ENCODE results near the gene ASIC4.

DNA sequence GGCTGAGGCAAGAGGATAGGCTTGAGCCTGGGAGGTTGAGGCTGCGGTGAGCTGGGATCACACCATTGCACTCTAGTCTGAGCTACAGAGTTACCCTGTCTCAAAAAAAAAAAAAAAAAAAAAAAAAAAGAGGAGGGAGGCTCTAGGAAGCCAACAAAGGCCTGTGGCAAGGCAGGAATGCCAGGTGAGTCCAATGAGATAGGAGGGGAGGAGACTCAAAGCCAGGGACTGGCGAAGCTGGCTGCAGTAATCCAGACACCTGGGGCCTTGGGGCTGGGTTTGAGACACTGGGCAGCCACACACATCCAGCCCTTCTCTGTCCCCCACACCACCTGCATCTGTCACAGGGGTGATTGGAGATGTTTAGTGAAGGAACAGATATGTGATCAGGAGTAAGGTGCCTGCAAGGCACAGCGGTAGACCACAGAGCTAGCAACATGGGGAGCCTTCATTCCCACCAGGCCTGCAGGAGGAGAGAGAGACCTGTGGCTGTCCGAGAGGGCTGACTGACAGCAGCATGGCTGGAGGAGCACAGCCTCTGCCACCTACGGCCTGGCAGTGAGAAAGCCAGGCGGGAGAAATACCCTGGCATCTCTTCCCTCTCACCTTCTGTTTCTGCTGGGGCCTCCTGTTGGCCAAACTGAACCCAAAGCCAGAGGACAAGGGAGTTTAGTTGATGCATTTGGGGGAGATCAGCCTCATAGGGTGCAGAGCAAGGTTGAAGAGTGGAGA lies 19.8 kb downstream of the ASIC4 start:
- no peak for TF ChIP-seq POLR2A (IDR thresholded peaks at IDR 0.05)
- TF ChIP-seq CTCF (IDR thresholded peaks at IDR 0.05): no peak
- TF ChIP-seq POLR2AphosphoS5 (IDR thresholded peaks at IDR 0.05): no peak

Data from transverse colon (tissue), 4 donors.